ENCODE data around the gene LARGE1.

Gene LARGE1

GRCh38 chr22:33811208-33811607 lies 109.1 kb downstream of the LARGE1 start:
- no peaks in the 10 kb centered on the region for H4K20me1 ChIP-seq (ENCODE audit: insufficient read depth, low read length)
- no peak overlapping the region for H3K27ac ChIP-seq (ENCODE audit: low read length)

GRCh38 chr22:33807470-33807869 lies 112.8 kb downstream of the LARGE1 start:
- no peaks in the 10 kb centered on the region for H3K79me2 ChIP-seq (ENCODE audit: insufficient read depth, low read length)

More at GRCh38 chr22:33811208-33811607, 109.1 kb downstream of the LARGE1 start:
- Histone ChIP-seq H3K9me3 (ENCODE audit: insufficient read depth, low read length, severe bottlenecking) (no peaks in the 10 kb centered on the region), H3K9ac (ENCODE audit: low read depth, low read length) (no peak overlapping the region), H3K36me3 (ENCODE audit: insufficient read depth, low read length) (no peaks in the 10 kb centered on the region), H2AFZ (ENCODE audit: low read depth, low read length) (no peak overlapping the region), H3K4me1 (ENCODE audit: insufficient read depth, low read length) (no peaks in the 10 kb centered on the region), H3K4me3 (ENCODE audit: low read depth in 1 of 2, low read length in 2 of 2) (no peak overlapping the region), H3K4me2 (ENCODE audit: insufficient read depth, low read length) (no peak overlapping the region), H3K79me2 (ENCODE audit: insufficient read depth, low read length) (no peaks in the 10 kb centered on the region), H3K27me3 (ENCODE audit: insufficient read depth, low read length, poor library complexity) (no peaks in the 10 kb centered on the region)
- DNase-seq (no peak), ATAC-seq (ENCODE audit: insufficient read depth, low read depth) (no peak)
- TF ChIP-seq, protein P1, sequence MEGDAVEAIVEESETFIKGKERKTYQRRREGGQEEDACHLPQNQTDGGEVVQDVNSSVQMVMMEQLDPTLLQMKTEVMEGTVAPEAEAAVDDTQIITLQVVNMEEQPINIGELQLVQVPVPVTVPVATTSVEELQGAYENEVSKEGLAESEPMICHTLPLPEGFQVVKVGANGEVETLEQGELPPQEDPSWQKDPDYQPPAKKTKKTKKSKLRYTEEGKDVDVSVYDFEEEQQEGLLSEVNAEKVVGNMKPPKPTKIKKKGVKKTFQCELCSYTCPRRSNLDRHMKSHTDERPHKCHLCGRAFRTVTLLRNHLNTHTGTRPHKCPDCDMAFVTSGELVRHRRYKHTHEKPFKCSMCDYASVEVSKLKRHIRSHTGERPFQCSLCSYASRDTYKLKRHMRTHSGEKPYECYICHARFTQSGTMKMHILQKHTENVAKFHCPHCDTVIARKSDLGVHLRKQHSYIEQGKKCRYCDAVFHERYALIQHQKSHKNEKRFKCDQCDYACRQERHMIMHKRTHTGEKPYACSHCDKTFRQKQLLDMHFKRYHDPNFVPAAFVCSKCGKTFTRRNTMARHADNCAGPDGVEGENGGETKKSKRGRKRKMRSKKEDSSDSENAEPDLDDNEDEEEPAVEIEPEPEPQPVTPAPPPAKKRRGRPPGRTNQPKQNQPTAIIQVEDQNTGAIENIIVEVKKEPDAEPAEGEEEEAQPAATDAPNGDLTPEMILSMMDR (IDR thresholded peaks at IDR 0.05; ENCODE audit: borderline replicate concordance, extremely low read depth, low read length, poor library complexity, severe bottlenecking), result no peak
- no peak for TF ChIP-seq EZH2 (IDR thresholded peaks at IDR 0.05; ENCODE audit: borderline replicate concordance, low read depth, low read length, severe bottlenecking)

GRCh38 chr22:33806191-33806590 lies 114.1 kb downstream of the LARGE1 start:
- H4K20me1 ChIP-seq (ENCODE audit: insufficient read depth, low read length), result no peaks in the 10 kb centered on the region
- no peak overlapping the region for H3K27ac ChIP-seq (ENCODE audit: low read length)
- DNase-seq (no peak), ATAC-seq (ENCODE audit: insufficient read depth, low read depth) (no peak)
- H2AFZ ChIP-seq (ENCODE audit: low read depth, low read length), result no peak overlapping the region
- H3K9me3 ChIP-seq (ENCODE audit: insufficient read depth, low read length, severe bottlenecking), result no peaks in the 10 kb centered on the region
- H3K4me3 ChIP-seq (ENCODE audit: low read depth in 1 of 2, low read length in 2 of 2), result no peak overlapping the region
- no peak overlapping the region for H3K4me2 ChIP-seq (ENCODE audit: insufficient read depth, low read length)
- no peaks in the 10 kb centered on the region for H3K4me1 ChIP-seq (ENCODE audit: insufficient read depth, low read length)
- no peaks in the 10 kb centered on the region for H3K36me3 ChIP-seq (ENCODE audit: insufficient read depth, low read length)
- TF ChIP-seq EZH2 (IDR thresholded peaks at IDR 0.05; ENCODE audit: borderline replicate concordance, low read depth, low read length, severe bottlenecking), result no peak
- TF ChIP-seq, protein P1 (IDR thresholded peaks at IDR 0.05; ENCODE audit: borderline replicate concordance, extremely low read depth, low read length, poor library complexity, severe bottlenecking), result no peak
- H3K79me2 ChIP-seq (ENCODE audit: insufficient read depth, low read length), result no peaks in the 10 kb centered on the region
- H3K27me3 ChIP-seq (ENCODE audit: insufficient read depth, low read length, poor library complexity), result no peaks in the 10 kb centered on the region
- no peak overlapping the region for H3K9ac ChIP-seq (ENCODE audit: low read depth, low read length)

More at GRCh38 chr22:33807470-33807869, 112.8 kb downstream of the LARGE1 start:
- no peak overlapping the region for H3K4me2 ChIP-seq (ENCODE audit: insufficient read depth, low read length)
- no peaks in the 10 kb centered on the region for H3K4me1 ChIP-seq (ENCODE audit: insufficient read depth, low read length)
- no peaks in the 10 kb centered on the region for H3K9me3 ChIP-seq (ENCODE audit: insufficient read depth, low read length, severe bottlenecking)
- H2AFZ ChIP-seq (ENCODE audit: low read depth, low read length), result no peak overlapping the region
- TF ChIP-seq, protein P1 (IDR thresholded peaks at IDR 0.05; ENCODE audit: borderline replicate concordance, extremely low read depth, low read length, poor library complexity, severe bottlenecking), result no peak
- TF ChIP-seq EZH2 (IDR thresholded peaks at IDR 0.05; ENCODE audit: borderline replicate concordance, low read depth, low read length, severe bottlenecking), result no peak
- DNase-seq (no peak), ATAC-seq (ENCODE audit: insufficient read depth, low read depth) (no peak)
- H4K20me1 ChIP-seq (ENCODE audit: insufficient read depth, low read length), result no peaks in the 10 kb centered on the region
- no peak overlapping the region for H3K9ac ChIP-seq (ENCODE audit: low read depth, low read length)
- no peak overlapping the region for H3K27ac ChIP-seq (ENCODE audit: low read length)
- no peaks in the 10 kb centered on the region for H3K36me3 ChIP-seq (ENCODE audit: insufficient read depth, low read length)
- no peak overlapping the region for H3K4me3 ChIP-seq (ENCODE audit: low read depth in 1 of 2, low read length in 2 of 2)
- no peaks in the 10 kb centered on the region for H3K27me3 ChIP-seq (ENCODE audit: insufficient read depth, low read length, poor library complexity)

All from DND-41 (cell line).